Transverse colon (tissue), 3 donors: ENCODE measurements around the gene SACM1L.

Experiments
- CTCF ChIP-seq, 5 experiments: fragments of 200-600 bp in 3 of 5; fragments of 450-650 bp in 2 of 5; sonication (generic) in 3 of 5; IDR thresholded peaks; 1 replicate in 2 of 5; 2 replicates in 3 of 5; pipeline ENCODE4 v1.5.1; 2016 to 2017; ENCODE audit warnings: antibody characterized with exemption in 5 of 5, inconsistent platforms in 3 of 5, mild to moderate bottlenecking in 2 of 5, moderate library complexity in 1 of 5
- EP300 ChIP-seq: sonication (generic); formaldehyde crosslinking; IDR thresholded peaks from one replicate; pipeline ENCODE4 v1.6.1; 2017; ENCODE audit warnings: antibody characterized with exemption, low read depth

GRCh38 chr3:45712434-45713110, 23.4 kb downstream of the SACM1L start:
- TF ChIP-seq CTCF (IDR thresholded peaks at IDR 0.05) (no peak), EP300 (no peak)
